Fibroblast of lung (primary cell): Measurements from ENCODE around the gene TBC1D22A.

ENCODE experiments used
- CTCF ChIP-seq, 2 donors: IDR thresholded peaks in 1 of 2; conservative IDR thresholded peaks in 1 of 2; 1 replicate in 1 of 2; 2 replicates in 1 of 2; pipeline ENCODE4 v1.5.1; 2011 to 2012; ENCODE audit warnings: low read length in 2 of 2, control low read depth in 1 of 2, inconsistent platforms in 1 of 2, low read depth in 1 of 2, mild to moderate bottlenecking in 1 of 2
- EZH2 ChIP-seq: IDR thresholded peaks from 2 replicates; pipeline ENCODE4 v1.5.1; 2012; ENCODE audit warnings: low read length, control low read depth, mild to moderate bottlenecking; ENCODE audit errors: missing control alignments

- TF ChIP-seq CTCF (conservative IDR thresholded peaks at IDR 0.05 in 1 of 2, IDR thresholded peaks at IDR 0.05 in 1 of 2; ENCODE audit: low read depth in 1 of 2, low read length in 2 of 2) (no peak), EZH2 (no peak)
Observed at GRCh38 chr22:47210112-47210657, 447.7 kb downstream of the TBC1D22A start.
